ENCODE results near the gene APBB1IP. TPM values are rescaled to one million over a fixed set of nuclear protein-coding genes. Genes with fewer than 3 reads are reported as not detected.

APBB1IP gene
- total and polyA plus RNA-seq, 2 of the 8 experiments (the other 6 are each of a cell fraction or from before 2014, with no cell fraction given): 0.05 TPM; not detected in 1

DNA sequence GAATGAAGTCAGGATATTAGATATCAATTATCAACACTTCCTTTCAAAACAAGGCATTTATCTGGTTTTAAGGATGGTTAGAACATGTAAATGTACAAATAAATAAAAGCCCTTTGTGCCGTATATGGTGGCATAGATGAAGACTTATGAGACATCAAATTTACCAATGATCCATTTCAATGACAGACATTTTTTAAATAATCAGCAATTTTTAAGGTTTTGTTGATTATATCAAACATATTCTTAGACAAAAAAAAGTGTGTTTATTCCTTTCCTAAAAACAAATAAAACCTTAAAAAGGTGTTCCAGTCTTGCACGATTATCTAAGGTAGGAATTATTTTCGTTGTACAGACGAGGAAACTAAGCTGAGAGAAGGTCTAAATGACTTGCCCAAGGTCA is 13.8 kb downstream of the APBB1IP start:
- H2BK12ac ChIP-seq (ENCODE audit: low read depth, low read length): no peak overlapping the region
- H2BK15ac ChIP-seq (ENCODE audit: low read length): no peak overlapping the region
- ChIA-PET POLR2A (ENCODE audit: partially characterized antibody) (no interaction called here), CTCF (ENCODE audit: partially characterized antibody) (interaction anchor here (0.6 to 1.6 kb wide), 3 partner anchors 22 to 104 kb away, joined by 3 read pairs; no protein-coding TSS in a partner anchor)
- H3K23ac ChIP-seq (ENCODE audit: insufficient read length): no peak overlapping the region
- no peak overlapping the region for H3K27ac ChIP-seq (ENCODE audit: low read depth, low read length)
- no peak overlapping the region for H2AFZ ChIP-seq (ENCODE audit: low read length)
- no peaks in the 10 kb centered on the region for H3K4me1 ChIP-seq (replicated peaks in 1 of 4; ENCODE audit: control insufficient read depth in 3 of 4, insufficient read depth in 4 of 4, low read length in 3 of 4)
- H4K91ac ChIP-seq (replicated peaks; ENCODE audit: insufficient read length, low read length): no peak overlapping the region
- H3K9me3 ChIP-seq (ENCODE audit: insufficient read depth in 2 of 2, low read depth in 1 of 2, low read length in 1 of 2): no peaks in the 10 kb centered on the region
- no peaks in the 10 kb centered on the region for H3K79me1 ChIP-seq (ENCODE audit: low read depth, low read length)
- H3K27me3 ChIP-seq (replicated peaks in 1 of 4; ENCODE audit: control insufficient read depth in 3 of 4, extremely low read depth in 1 of 4, insufficient read depth in 3 of 4, low read length in 3 of 4): no peaks in the 10 kb centered on the region
- no peaks in the 10 kb centered on the region for H3K36me3 ChIP-seq (ENCODE audit: control insufficient read depth in 2 of 4, insufficient read depth in 4 of 4, low read length in 3 of 4)
- H3K4me2 ChIP-seq (ENCODE audit: insufficient read depth in 1 of 2, low read depth in 2 of 2, low read length in 2 of 2): no peak overlapping the region
- 23% methylated on average over 4 of the region's 4 CpGs; no CpG with 5 or more reads in 1 of the 2 experiments for WGBS, 2 experiments (ENCODE audit: extremely low coverage in 1 of 2, insufficient coverage in 1 of 2, insufficient read length in 1 of 2, insufficient replicate concordance in 2 of 2, low coverage in 1 of 2, low lambda C conversion rate in 2 of 2, missing lambda C conversion rate in 1 of 2)
- H4K20me1 ChIP-seq (replicated peaks in 1 of 2; ENCODE audit: control insufficient read depth in 1 of 2, insufficient read depth in 2 of 2, low read length in 2 of 2): no peaks in the 10 kb centered on the region
- no peak overlapping the region for H3K14ac ChIP-seq (ENCODE audit: insufficient read length)
- H2AK5ac ChIP-seq (ENCODE audit: low read depth, low read length): no peak overlapping the region
- no peak overlapping the region for H4K8ac ChIP-seq (ENCODE audit: extremely low read depth, insufficient read depth, low read length)
- H3K56ac ChIP-seq (replicated peaks; ENCODE audit: insufficient read length, low read depth, low read length): no peak overlapping the region
- H3K9ac ChIP-seq (replicated peaks in 1 of 4; ENCODE audit: extremely low read depth in 1 of 4, low read depth in 3 of 4, low read length in 3 of 4): no peak overlapping the region
- H2BK5ac ChIP-seq (ENCODE audit: low read depth, low read length): no peak overlapping the region
- no peak overlapping the region for H3K4me3 ChIP-seq (ENCODE audit: extremely low read depth in 1 of 4, insufficient read depth in 2 of 4, low read depth in 3 of 4, low read length in 4 of 4)
- no peaks in the 10 kb centered on the region; the same call in 1 of the 2 replicates for H3K23me2 ChIP-seq (ENCODE audit: low read depth, low read length)
- H3K4ac ChIP-seq (replicated peaks; ENCODE audit: insufficient read length, low read depth, low read length): no peak overlapping the region
- no peaks in the 10 kb centered on the region for H3K79me2 ChIP-seq (ENCODE audit: control insufficient read depth in 1 of 2, insufficient read depth in 2 of 2, low read length in 2 of 2)
- no peak for FAIRE-seq
- no peak overlapping the region for H4K5ac ChIP-seq (ENCODE audit: insufficient read length, low read depth, low read length)
- no peak overlapping the region for H2BK20ac ChIP-seq (ENCODE audit: low read length)
- no peak overlapping the region for H2BK120ac ChIP-seq (replicated peaks; ENCODE audit: low read depth, low read length)
- DNase-seq (ENCODE audit: low read depth in 1 of 2, low spot score in 2 of 2): no peak
- H3K18ac ChIP-seq (ENCODE audit: extremely low read depth, low read length): no peak overlapping the region
- TF ChIP-seq MAFK (IDR thresholded peaks at IDR 0.05; ENCODE audit: low read depth, low read length): no peak
- no peak for TF ChIP-seq SRF (IDR thresholded peaks at IDR 0.05; ENCODE audit: low read depth, low read length)
- TF ChIP-seq CBX8 (IDR thresholded peaks at IDR 0.05; ENCODE audit: borderline replicate concordance, low read depth, low read length): no peak

Data from H1 (cell line).